Neural cell (in vitro differentiated cells): Measurements from ENCODE around the gene ZNF565. TPM values are rescaled to one million over a fixed set of nuclear protein-coding genes. Genes with fewer than 3 reads are reported as not detected.

Experiments
- H2AFZ ChIP-seq: fragments of 200-600, 300-800 bp; sonication (generic), shearing (Covaris generic); 2 replicates; pipeline ENCODE4 v1.6.0; 2014; ENCODE audit warnings: low read depth, mild to moderate bottlenecking, antibody characterized with exemption, low read length, moderate library complexity
- H3F3A ChIP-seq: fragments of 200-600 bp; shearing (Covaris generic); 2 replicates; pipeline ENCODE4 v1.6.1; 2016; ENCODE audit warnings: mild to moderate bottlenecking, moderate library complexity, mixed read lengths, antibody characterized with exemption, low read length; ENCODE audit not compliant: insufficient read depth, poor library complexity, severe bottlenecking
- H3K27ac ChIP-seq: fragments of 200-600, 300-800 bp; sonication (generic), shearing (Covaris generic); 2 replicates; pipeline ENCODE4 v1.5.1; 2014; ENCODE audit warnings: mild to moderate bottlenecking, low read length, moderate library complexity
- H3K27me3 ChIP-seq: fragments of 300-800, 200-600 bp; sonication (generic), shearing (Covaris generic); 2 replicates; pipeline ENCODE4 v1.6.0; 2014; ENCODE audit warnings: mild to moderate bottlenecking, low read depth, low read length, moderate library complexity; ENCODE audit not compliant: insufficient read depth
- H3K36me3 ChIP-seq: fragments of 300-800, 200-600 bp; sonication (generic), shearing (Covaris generic); 2 replicates; pipeline ENCODE4 v1.5.1; 2014; ENCODE audit warnings: mild to moderate bottlenecking, antibody characterized with exemption, low read length, moderate library complexity; ENCODE audit not compliant: insufficient read depth
- H3K4me2 ChIP-seq: fragments of 300-800, 200-600 bp; sonication (generic), shearing (Covaris generic); 2 replicates; pipeline ENCODE4 v1.6.0; 2014; ENCODE audit warnings: mild to moderate bottlenecking, low read length
- H3K4me3 ChIP-seq: fragments of 300-800, 200-600 bp; sonication (generic), shearing (Covaris generic); 2 replicates; pipeline ENCODE4 v1.5.1; 2014; ENCODE audit warnings: mild to moderate bottlenecking, low read length, moderate library complexity
- H3K79me2 ChIP-seq: fragments of 200-600 bp; shearing (Covaris generic); replicated peaks from 2 replicates; pipeline ENCODE4 v1.6.0; 2014; ENCODE audit warnings: mild to moderate bottlenecking, low read length, moderate library complexity; ENCODE audit not compliant: insufficient read depth
- H3K9ac ChIP-seq: fragments of 300-800, 200-600 bp; sonication (generic), shearing (Covaris generic); 2 replicates; pipeline ENCODE4 v1.6.1; 2016; ENCODE audit warnings: mild to moderate bottlenecking, low read length, mixed read lengths
- H3K9me2 ChIP-seq: fragments of 200-600 bp; shearing (Covaris generic); 2 replicates; pipeline ENCODE4 v1.6.1; 2016; ENCODE audit warnings: mild to moderate bottlenecking, low read length, mixed read lengths; ENCODE audit not compliant: insufficient read depth
- H3K9me3 ChIP-seq: fragments of 200-600, 300-800 bp; sonication (generic), shearing (Covaris generic); 2 replicates; pipeline ENCODE4 v1.6.1; 2016; ENCODE audit warnings: mild to moderate bottlenecking, mixed run types, low read length, moderate library complexity, mixed read lengths
- H4K20me1 ChIP-seq: fragments of 200-600 bp; shearing (Covaris generic); 2 replicates; pipeline ENCODE4 v1.6.1; 2016; ENCODE audit warnings: mild to moderate bottlenecking, mixed run types; ENCODE audit not compliant: insufficient read depth
- EP300 ChIP-seq: fragments of 450-650 bp; conservative IDR thresholded peaks from 2 replicates; pipeline ENCODE4 v1.6.1; 2014; ENCODE audit warnings: antibody characterized with exemption, mild to moderate bottlenecking, moderate library complexity; ENCODE audit not compliant: poor library complexity, severe bottlenecking
- EZH2 ChIP-seq: fragments of 200-600, 300-800 bp; shearing (Covaris generic), sonication (generic); IDR thresholded peaks from 2 replicates; pipeline ENCODE4 v1.6.1; 2014; ENCODE audit warnings: antibody characterized with exemption, low read length, borderline replicate concordance, mild to moderate bottlenecking; ENCODE audit not compliant: insufficient read depth, poor library complexity, severe bottlenecking
- MXI1 ChIP-seq: fragments of 450-650 bp; conservative IDR thresholded peaks from 2 replicates; pipeline ENCODE4 v1.6.1; 2014; ENCODE audit warnings: antibody characterized with exemption, mild to moderate bottlenecking; ENCODE audit not compliant: poor library complexity, severe bottlenecking
- POLR2AphosphoS5 ChIP-seq: IDR thresholded peaks from 2 replicates; pipeline ENCODE4 v1.6.1; 2012
- RAD21 ChIP-seq: fragments of 450-650 bp; conservative IDR thresholded peaks from 2 replicates; pipeline ENCODE4 v1.6.1; 2014; ENCODE audit warnings: antibody characterized with exemption, mild to moderate bottlenecking, moderate library complexity
- SMC3 ChIP-seq: fragments of 450-650 bp; conservative IDR thresholded peaks from 2 replicates; pipeline ENCODE4 v1.6.1; 2014; ENCODE audit warnings: antibody characterized with exemption, mild to moderate bottlenecking, moderate library complexity; ENCODE audit not compliant: poor library complexity
- TAF1 ChIP-seq: IDR thresholded peaks from 2 replicates; pipeline ENCODE4 v1.6.1; 2012; ENCODE audit warnings: low read depth
- polyA plus RNA-seq: library from polyadenylated mRNA; depleted of rRNA; stranded (reverse); fragments of >200 nt; gene quantifications from 2 replicates; pipeline ENCODE4 v1.2.3, GENCODE V29; 2014
- TF ChIP-seq, protein P1 (sequence below): IDR thresholded peaks from 2 replicates; pipeline ENCODE4 v1.6.1; 2012; ENCODE audit warnings: borderline replicate concordance
- TF ChIP-seq, protein P2 (sequence below): fragments of 450-650 bp; IDR thresholded peaks from 2 replicates; pipeline ENCODE4 v1.5.1; 2014; ENCODE audit warnings: antibody characterized with exemption, mild to moderate bottlenecking, moderate library complexity; ENCODE audit not compliant: poor library complexity, severe bottlenecking

ZNF565 gene
- polyA plus RNA-seq, 1 donor from 2014 or later: 9.4 TPM

DNA sequence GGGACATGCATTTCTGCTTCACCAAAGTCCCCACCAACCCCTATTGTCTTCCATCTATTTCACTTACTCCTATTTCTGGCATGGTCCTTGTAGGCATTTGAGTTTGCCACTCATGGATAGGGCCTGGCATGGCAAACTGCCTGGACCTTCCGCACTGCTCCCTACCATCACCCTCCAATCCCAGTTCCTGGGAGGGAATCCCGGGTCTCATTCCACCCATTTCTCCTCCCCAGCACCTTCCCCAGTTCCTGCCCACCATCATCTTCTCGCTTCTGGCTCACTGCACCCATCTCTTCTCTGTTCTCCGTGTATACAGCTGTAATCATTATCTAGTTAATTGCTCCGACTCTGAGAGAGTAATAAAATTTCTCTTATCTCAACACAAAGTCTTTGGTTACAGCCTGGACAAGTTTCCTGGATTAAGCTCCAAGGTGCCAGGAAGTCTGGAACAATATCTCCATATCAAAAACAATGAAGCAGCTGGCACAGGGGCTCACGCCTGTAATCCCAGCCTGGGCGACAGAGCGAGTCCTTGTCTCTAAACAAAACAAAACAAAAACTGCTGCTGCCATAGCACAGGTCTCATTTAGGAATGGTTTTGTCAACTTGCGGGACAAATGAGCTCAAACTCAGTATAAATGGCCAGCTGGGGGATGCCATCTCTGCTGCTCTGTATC, 45.2 kb downstream of the ZNF565 start (continued):
- TF ChIP-seq, protein P1, sequence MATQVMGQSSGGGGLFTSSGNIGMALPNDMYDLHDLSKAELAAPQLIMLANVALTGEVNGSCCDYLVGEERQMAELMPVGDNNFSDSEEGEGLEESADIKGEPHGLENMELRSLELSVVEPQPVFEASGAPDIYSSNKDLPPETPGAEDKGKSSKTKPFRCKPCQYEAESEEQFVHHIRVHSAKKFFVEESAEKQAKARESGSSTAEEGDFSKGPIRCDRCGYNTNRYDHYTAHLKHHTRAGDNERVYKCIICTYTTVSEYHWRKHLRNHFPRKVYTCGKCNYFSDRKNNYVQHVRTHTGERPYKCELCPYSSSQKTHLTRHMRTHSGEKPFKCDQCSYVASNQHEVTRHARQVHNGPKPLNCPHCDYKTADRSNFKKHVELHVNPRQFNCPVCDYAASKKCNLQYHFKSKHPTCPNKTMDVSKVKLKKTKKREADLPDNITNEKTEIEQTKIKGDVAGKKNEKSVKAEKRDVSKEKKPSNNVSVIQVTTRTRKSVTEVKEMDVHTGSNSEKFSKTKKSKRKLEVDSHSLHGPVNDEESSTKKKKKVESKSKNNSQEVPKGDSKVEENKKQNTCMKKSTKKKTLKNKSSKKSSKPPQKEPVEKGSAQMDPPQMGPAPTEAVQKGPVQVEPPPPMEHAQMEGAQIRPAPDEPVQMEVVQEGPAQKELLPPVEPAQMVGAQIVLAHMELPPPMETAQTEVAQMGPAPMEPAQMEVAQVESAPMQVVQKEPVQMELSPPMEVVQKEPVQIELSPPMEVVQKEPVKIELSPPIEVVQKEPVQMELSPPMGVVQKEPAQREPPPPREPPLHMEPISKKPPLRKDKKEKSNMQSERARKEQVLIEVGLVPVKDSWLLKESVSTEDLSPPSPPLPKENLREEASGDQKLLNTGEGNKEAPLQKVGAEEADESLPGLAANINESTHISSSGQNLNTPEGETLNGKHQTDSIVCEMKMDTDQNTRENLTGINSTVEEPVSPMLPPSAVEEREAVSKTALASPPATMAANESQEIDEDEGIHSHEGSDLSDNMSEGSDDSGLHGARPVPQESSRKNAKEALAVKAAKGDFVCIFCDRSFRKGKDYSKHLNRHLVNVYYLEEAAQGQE: no peak

DNA sequence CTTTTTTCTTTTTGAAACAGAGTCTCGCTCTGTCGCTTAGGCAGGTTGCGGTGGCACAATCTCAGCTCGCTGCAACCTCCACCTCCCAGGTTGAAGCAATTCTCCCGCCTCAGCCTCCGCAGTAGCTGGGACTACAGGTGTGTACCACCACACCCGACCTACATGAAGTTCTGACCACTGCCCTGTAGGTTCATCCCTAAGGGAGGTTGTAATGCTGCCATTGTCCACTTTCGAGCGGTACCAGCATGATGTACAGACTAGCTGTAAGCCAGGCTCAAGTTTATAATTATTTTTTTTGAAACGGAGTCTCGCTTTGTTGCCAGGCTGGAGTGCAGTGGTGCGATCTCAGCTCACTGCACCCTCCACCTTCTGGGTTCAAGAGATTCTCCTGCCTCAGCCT, 50.7 kb downstream of the ZNF565 start:
- no peak overlapping the region for H3K4me3 ChIP-seq
- no peaks in the 10 kb centered on the region for H4K20me1 ChIP-seq
- H3F3A ChIP-seq: no peaks in the 10 kb centered on the region
- TF ChIP-seq MXI1 (no peak), EZH2 (no peak), TAF1 (no peak), POLR2AphosphoS5 (no peak), EP300 (no peak), RAD21 (no peak), SMC3 (no peak)
- TF ChIP-seq, protein P1: no peak
- TF ChIP-seq, protein P2, sequence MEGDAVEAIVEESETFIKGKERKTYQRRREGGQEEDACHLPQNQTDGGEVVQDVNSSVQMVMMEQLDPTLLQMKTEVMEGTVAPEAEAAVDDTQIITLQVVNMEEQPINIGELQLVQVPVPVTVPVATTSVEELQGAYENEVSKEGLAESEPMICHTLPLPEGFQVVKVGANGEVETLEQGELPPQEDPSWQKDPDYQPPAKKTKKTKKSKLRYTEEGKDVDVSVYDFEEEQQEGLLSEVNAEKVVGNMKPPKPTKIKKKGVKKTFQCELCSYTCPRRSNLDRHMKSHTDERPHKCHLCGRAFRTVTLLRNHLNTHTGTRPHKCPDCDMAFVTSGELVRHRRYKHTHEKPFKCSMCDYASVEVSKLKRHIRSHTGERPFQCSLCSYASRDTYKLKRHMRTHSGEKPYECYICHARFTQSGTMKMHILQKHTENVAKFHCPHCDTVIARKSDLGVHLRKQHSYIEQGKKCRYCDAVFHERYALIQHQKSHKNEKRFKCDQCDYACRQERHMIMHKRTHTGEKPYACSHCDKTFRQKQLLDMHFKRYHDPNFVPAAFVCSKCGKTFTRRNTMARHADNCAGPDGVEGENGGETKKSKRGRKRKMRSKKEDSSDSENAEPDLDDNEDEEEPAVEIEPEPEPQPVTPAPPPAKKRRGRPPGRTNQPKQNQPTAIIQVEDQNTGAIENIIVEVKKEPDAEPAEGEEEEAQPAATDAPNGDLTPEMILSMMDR: no peak
- H3K4me2 ChIP-seq: no peak overlapping the region
- H3K36me3 ChIP-seq: no peaks in the 10 kb centered on the region
- H3K9me3 ChIP-seq: no peaks in the 10 kb centered on the region
- H3K27ac ChIP-seq: no peak overlapping the region
- no peaks in the 10 kb centered on the region for H3K79me2 ChIP-seq
- no peak overlapping the region for H2AFZ ChIP-seq
- H3K27me3 ChIP-seq: no peaks in the 10 kb centered on the region
- no peaks in the 10 kb centered on the region for H3K9me2 ChIP-seq
- no peak overlapping the region for H3K9ac ChIP-seq
